ENCODE data around the gene ISYNA1. TPM values are rescaled to one million over a fixed set of nuclear protein-coding genes. Genes with fewer than 3 reads are reported as not detected.

Gene ISYNA1
- total RNA-seq, 1 donor: 6.3 TPM

DNA sequence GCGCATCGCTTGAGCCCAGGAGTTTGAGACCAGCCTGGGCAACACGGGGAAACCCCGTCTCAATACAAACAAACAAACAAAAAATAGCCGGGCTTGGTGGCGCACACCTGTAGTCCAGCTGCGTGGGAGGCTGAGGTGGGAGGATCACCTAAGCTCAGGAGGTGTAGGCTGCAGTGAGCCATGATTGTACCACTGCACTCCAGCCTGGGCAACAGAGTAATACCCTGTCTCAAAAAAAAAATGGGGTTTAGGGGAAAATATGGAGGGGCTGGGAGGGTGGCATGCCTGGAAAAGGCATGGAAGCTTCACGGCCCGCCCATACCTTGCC lies 1.9 kb upstream of the ISYNA1 start:
- H3K4me3 ChIP-seq (ENCODE audit: low read depth, low read length): no peak overlapping the region
- DNase-seq (ENCODE audit: low read depth): no peak
- TF ChIP-seq, protein P1, sequence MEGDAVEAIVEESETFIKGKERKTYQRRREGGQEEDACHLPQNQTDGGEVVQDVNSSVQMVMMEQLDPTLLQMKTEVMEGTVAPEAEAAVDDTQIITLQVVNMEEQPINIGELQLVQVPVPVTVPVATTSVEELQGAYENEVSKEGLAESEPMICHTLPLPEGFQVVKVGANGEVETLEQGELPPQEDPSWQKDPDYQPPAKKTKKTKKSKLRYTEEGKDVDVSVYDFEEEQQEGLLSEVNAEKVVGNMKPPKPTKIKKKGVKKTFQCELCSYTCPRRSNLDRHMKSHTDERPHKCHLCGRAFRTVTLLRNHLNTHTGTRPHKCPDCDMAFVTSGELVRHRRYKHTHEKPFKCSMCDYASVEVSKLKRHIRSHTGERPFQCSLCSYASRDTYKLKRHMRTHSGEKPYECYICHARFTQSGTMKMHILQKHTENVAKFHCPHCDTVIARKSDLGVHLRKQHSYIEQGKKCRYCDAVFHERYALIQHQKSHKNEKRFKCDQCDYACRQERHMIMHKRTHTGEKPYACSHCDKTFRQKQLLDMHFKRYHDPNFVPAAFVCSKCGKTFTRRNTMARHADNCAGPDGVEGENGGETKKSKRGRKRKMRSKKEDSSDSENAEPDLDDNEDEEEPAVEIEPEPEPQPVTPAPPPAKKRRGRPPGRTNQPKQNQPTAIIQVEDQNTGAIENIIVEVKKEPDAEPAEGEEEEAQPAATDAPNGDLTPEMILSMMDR (IDR thresholded peaks at IDR 0.05; ENCODE audit: insufficient read depth, low read length): no peak

DNA sequence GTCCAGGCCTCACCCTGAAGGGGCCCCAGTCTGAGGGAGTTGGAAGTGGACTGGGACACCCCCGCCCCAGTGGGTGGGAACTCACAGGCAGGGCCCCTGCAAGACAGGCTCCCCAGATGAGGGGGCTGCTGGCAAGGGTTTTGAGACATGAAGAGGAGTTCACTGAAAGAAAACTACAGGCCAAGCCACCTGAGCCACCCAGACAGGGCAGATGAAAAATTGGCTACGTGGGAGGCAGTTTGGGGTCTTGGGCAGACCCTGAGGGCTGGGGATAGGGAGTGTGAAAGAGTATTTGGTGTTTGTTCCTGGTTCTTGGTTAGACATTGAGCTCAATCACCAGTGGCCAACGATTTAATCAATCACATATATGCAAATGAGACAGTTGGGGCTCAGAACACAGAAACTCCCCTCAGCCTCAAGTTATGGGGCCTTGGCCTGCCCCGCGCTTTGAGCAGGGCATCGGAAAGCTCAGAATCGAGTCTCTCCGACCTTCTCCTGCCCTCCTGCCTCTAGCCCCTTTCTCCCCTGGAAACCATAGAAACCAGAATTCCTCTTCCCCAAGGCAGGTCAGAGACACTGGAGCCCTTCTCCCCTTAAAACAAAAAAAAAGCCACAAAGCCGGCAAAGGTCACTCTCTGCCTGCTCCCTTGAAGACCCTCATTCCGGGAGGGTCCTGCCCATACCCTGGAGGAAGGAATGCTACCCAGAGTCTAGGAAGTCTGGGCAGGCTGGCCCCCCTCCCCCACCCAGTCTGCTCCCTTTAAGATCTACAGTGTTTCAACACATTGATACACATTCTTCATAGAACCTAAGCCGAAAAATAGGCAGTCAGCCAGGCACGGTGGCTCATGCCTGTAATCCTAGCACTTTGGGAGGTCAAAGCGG lies 1.3 kb upstream of the ISYNA1 start:
- DNase-seq (ENCODE audit: low read depth): peak; percentile 45
- TF ChIP-seq, protein P1 (IDR thresholded peaks at IDR 0.05; ENCODE audit: insufficient read depth, low read length): no peak
- H3K4me3 ChIP-seq (ENCODE audit: low read depth, low read length): no peak overlapping the region

DNA sequence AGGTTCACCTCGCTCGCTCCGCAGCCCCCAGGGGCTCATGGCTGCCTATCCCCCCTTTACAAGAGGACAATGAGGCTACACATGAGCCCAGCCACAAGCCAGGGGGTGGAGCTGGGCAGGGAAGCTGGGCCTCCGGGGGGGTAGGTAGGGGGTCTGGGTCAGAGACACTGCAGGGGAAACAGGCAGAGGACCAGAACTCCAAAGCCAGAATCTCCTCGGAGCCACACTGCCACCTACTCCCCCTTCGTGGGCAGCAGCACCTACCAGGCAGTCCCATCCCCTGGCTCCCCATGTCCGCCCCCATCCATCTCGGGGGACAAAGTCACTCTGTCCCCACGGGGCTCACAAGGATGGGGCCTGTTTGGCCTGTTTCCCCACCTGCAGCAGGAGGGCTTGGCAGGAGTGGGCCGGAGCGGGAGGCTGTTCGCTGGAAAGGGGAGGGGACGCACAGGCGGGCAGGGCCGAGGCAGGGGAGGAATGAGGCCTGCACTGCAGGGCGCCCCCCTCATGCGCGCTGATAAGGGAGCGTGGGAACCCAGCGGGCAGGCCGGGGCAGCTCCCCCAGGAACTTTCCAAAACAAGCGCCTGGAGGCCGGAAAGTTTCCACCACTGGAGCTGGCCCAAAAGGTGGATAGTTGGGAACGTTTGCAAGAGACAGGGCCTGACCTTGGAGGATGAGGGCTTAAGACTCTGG lies 545 bp upstream of the ISYNA1 start:
- TF ChIP-seq, protein P1 (IDR thresholded peaks at IDR 0.05; ENCODE audit: insufficient read depth, low read length): no peak
- peak; percentile 46 for DNase-seq (ENCODE audit: low read depth)
- H3K4me3 ChIP-seq (ENCODE audit: low read depth, low read length): peak overlapping the region; percentile 17

DNA sequence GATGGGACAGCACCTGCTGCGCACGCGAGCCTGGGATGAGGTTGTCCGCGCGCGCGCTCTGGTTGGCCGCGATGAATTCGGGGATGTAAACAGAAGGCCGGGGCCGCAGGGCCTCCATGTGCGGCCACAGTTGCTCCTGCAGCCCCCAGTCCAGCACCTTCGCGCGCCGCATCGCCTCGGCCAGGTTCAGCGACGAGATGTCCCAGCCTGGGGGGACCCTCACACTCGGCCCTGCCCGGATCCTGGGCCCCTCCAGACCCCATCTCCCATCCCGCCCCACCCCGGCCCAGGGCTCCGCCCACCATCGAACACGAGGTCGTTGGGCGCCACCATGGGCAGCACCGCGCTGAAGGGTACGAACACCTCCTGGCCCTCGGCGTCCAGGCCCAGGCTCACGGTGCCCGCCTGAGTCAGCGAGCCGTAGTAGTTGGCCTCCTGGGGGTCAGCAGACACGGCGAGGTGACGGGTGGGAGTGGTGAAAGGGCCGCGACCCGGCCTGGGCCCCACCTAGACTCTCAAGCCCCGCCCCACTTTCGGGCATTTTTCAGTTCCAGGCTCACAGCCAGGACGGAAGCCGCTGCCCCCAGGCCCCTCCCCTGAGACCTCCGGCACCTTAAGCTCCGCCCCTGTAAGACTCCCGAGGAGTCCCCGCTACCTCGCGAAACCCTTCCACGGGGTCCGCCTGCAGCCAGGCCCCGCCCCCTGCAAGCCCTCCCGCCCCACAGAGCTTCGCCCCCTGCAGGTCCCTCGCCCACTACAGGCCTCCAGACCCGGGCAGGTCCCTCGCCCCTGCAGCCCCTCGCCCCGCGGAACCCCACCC lies 1.1 kb downstream of the ISYNA1 start:
- peak overlapping the region; percentile 48 for H3K4me3 ChIP-seq (ENCODE audit: low read depth, low read length)
- peak; percentile 64 for DNase-seq (ENCODE audit: low read depth)
- TF ChIP-seq, protein P1 (IDR thresholded peaks at IDR 0.05; ENCODE audit: insufficient read depth, low read length): peak; percentile 12

DNA sequence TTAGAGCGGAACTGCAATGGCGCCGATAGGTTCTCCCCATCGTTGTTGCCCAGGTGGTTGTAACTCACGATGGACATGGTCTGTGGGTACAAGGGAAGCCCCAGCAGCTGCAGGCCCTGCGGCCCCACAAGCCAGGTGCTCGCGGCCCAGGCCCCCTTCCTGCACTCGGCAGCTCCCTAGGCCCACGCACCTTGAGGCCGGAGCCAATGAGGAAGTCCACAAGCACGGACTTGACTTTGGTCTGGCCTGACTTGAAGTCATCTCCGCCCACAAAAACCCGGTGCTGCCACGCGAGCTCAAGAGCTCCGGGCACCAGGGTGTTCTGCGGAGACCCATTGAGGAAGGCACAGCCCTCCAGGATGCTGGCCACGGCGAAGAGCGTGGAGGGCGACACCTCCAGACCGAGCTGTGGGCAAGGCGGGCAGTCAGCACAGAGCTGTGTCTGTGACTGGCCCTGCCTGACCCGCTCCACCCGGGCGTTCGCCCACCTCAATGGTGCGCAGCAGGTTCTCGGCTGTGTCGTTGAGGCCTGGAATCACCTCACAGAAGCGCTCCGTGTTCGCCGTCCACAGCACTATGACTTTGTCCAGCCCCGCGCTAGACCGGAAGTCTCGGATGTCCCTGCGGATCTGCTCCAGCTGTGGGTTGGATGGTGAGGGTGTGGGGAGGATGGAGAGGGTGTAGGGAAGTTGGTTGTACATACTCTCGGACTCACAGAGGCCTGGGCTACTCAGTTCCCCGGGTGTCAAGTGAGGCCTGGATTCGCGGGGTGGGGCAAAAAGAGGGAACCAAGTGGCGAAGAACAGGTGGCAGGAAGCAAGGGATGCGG lies 1.9 kb downstream of the ISYNA1 start:
- TF ChIP-seq, protein P1 (IDR thresholded peaks at IDR 0.05; ENCODE audit: insufficient read depth, low read length): no peak
- no peak overlapping the region for H3K4me3 ChIP-seq (ENCODE audit: low read depth, low read length)
- DNase-seq (ENCODE audit: low read depth): no peak
